ENCODE measurements around the gene RAB31.

- TF ChIP-seq POLR2A (IDR thresholded peaks at IDR 0.05) = no peak
- no peak for TF ChIP-seq CTCF (IDR thresholded peaks at IDR 0.05)
- no peak for TF ChIP-seq POLR2AphosphoS5 (IDR thresholded peaks at IDR 0.05; ENCODE audit: insufficient read depth in 1 of 2, low read depth in 1 of 2)
These were observed 11.0 kb upstream of the RAB31 start for GRCh38 chr18:9697121-9697520.
